BJ (cell line): ENCODE measurements around the gene COL4A6. TPM values are rescaled to one million over a fixed set of nuclear protein-coding genes. Genes with fewer than 3 reads are reported as not detected.

ENCODE experiments used
- CTCF ChIA-PET: fragments of 350-600 bp; formaldehyde crosslinking; extraction: SDS; loops from one replicate; lab custom pipeline; 2021; ENCODE audit warnings: antibody characterized with exemption, inconsistent platforms; lab: Yijun Ruan, JAX
- POLR2A ChIA-PET: fragments of 300-600 bp; sonication (Branson Sonifier 250); formaldehyde crosslinking; extraction: SDS; loops from one replicate; lab custom pipeline; 2021; ENCODE audit warnings: antibody characterized with exemption; lab: Charles Lee
- DNase-seq: peaks from one replicate; pipeline ENCODE4 v3.0.0-alpha.2; 2011; ENCODE audit warnings: low read depth
- H3K27me3 ChIP-seq: 2 replicates; pipeline ENCODE4 v1.6.0; 2011; ENCODE audit warnings: low read length; ENCODE audit not compliant: control insufficient read depth, insufficient read depth
- H3K36me3 ChIP-seq: 2 replicates; pipeline ENCODE4 v1.5.1; 2011; ENCODE audit warnings: low read length; ENCODE audit not compliant: control insufficient read depth, insufficient read depth
- H3K4me3 ChIP-seq: 2 replicates; pipeline ENCODE4 v1.5.1; 2011; ENCODE audit warnings: low read depth, mild to moderate bottlenecking, control low read depth, low read length
- CTCF ChIP-seq: IDR thresholded peaks from 2 replicates; pipeline ENCODE4 v1.5.1; 2011; ENCODE audit warnings: low read depth, mild to moderate bottlenecking, control low read depth, inconsistent platforms, low read length, moderate library complexity; ENCODE audit not compliant: insufficient read depth
- polyA plus RNA-seq: library from polyadenylated mRNA; depleted of rRNA; stranded (reverse); fragments of >200 nt; gene quantifications from 2 replicates; pipeline ENCODE4 v1.2.3, GENCODE V29; 2011

Gene COL4A6
- polyA plus RNA-seq, 1 experiment, result 0.09 TPM

DNA sequence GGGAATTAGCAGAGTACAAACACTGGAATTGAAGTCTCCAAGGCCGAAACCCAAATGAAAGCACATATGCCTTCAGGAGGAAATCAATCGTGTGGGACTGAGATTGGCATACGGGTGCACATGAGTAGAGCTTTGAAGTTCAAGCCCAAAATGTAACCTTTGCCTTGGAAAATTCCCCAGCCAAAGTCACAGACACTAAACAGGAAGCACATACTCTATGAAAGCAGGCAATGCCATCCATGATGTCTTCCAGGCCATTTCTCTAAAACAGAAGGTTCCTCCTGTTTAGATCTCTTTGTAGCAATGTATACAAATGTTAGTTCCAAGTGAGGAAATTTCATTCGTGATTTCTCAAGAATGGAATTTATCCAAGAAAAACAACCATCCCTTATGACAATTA lies 162.5 kb downstream of the COL4A6 start:
- no peaks in the 10 kb centered on the region for H3K27me3 ChIP-seq
- no peak overlapping the region for H3K4me3 ChIP-seq
- no peak for DNase-seq
- CTCF ChIA-PET, result no interaction called here
- POLR2A ChIA-PET, result no interaction called here
- TF ChIP-seq CTCF, result no peak
- H3K36me3 ChIP-seq, result no peaks in the 10 kb centered on the region

- Histone ChIP-seq H3K4me3 (no peak overlapping the region), H3K27me3 (no peaks in the 10 kb centered on the region), H3K36me3 (no peaks in the 10 kb centered on the region)
- POLR2A ChIA-PET, result no interaction called here
- no peak for DNase-seq
- CTCF ChIA-PET, result interaction anchor here (1.8 kb wide), 1 partner anchor 14 kb away, joined by 5 read pairs; no protein-coding TSS in a partner anchor
- no peak for TF ChIP-seq CTCF
Observed at GRCh38 chrX:108271397-108271787, 166.8 kb downstream of the COL4A6 start.

DNA sequence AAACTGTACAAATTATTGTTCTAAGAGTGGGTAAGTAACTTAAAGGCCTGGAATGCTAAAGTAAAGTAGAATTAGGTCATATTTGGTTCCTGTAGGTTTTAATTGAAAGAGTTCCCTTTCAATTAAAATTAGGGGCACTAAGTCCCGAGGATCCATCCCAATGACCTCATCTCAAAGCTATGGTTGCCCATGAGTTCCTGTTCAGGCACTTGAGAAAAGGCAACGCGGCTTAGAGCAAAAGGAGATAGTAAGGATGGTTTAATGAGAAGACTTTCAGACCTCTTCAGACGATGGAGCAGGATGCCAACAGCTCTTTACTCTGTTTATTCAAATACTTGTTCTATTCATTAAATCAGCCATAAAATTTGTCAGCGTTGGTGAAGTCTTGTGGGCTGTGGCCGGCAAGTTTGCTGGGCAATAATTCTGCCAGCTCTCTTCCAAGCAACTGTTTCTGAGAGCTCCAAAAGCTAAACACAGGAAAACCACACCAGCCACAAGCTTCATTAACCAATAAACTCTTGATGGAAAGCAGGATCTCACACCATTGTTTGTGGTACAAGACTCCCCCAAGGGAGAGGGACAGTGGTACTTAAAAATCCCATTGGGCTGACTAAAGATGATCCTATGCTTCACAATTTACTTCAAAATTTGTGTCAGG lies 167.4 kb downstream of the COL4A6 start:
- ChIA-PET POLR2A (no interaction called here), CTCF (interaction anchor here (1.8 kb wide), 1 partner anchor 13 kb away, joined by 5 read pairs; no protein-coding TSS in a partner anchor)
- no peak for DNase-seq
- Histone ChIP-seq H3K4me3 (no peak overlapping the region), H3K27me3 (no peaks in the 10 kb centered on the region), H3K36me3 (no peaks in the 10 kb centered on the region)
- no peak for TF ChIP-seq CTCF

- POLR2A ChIA-PET, result no interaction called here
- DNase-seq, result no peak
- Histone ChIP-seq H3K36me3 (no peaks in the 10 kb centered on the region), H3K4me3 (no peak overlapping the region), H3K27me3 (no peaks in the 10 kb centered on the region)
- CTCF ChIA-PET, result interaction anchor here (1.8 kb wide), 1 partner anchor 13 kb away, joined by 5 read pairs; no protein-coding TSS in a partner anchor
- TF ChIP-seq CTCF, result no peak
Observed at GRCh38 chrX:108270280-108270679, 167.9 kb downstream of the COL4A6 start.

- H3K4me3 ChIP-seq, result no peak overlapping the region
- TF ChIP-seq CTCF, result no peak
- no peaks in the 10 kb centered on the region for H3K27me3 ChIP-seq
- CTCF ChIA-PET, result no interaction called here
- POLR2A ChIA-PET, result no interaction called here
- DNase-seq, result no peak
- H3K36me3 ChIP-seq, result no peaks in the 10 kb centered on the region
Observed at GRCh38 chrX:108268434-108269080, 169.7 kb downstream of the COL4A6 start.
